GM04503 (cell line): ENCODE data around the gene MRPL12.

Experiments
- DNase-seq: peaks from one replicate; pipeline ENCODE4 v3.0.0-alpha.2; 2012; ENCODE audit warnings: low read depth

MRPL12 gene

GRCh38 chr17:81682565-81683207, 20.5 kb upstream of the MRPL12 start:
- no peak for DNase-seq

GRCh38 chr17:81683208-81683583, 20.0 kb upstream of the MRPL12 start:
- DNase-seq: no peak

- peak; percentile 94 for DNase-seq
Measured at GRCh38 chr17:81683584-81684441, 19.4 kb upstream of the MRPL12 start, which contains the start of the genes ARL16 and HGS. ARL16 (minus strand) TSS chr17:81683797; CDS start chr17:81683753, 44 bp downstream. HGS (plus strand) TSS chr17:81684011; CDS start chr17:81684067, 56 bp downstream.

- peak; percentile 48 for DNase-seq
Measured at GRCh38 chr17:81684442-81684911, 18.7 kb upstream of the MRPL12 start.

GRCh38 chr17:81685108-81685507, 18.1 kb upstream of the MRPL12 start:
- DNase-seq: no peak

GRCh38 chr17:81686614-81687013, 16.6 kb upstream of the MRPL12 start:
- no peak for DNase-seq

GRCh38 chr17:81687770-81688541, 15.2 kb upstream of the MRPL12 start:
- DNase-seq: no peak

GRCh38 chr17:81688616-81689015, 14.6 kb upstream of the MRPL12 start:
- no peak for DNase-seq

GRCh38 chr17:81690066-81690465, 13.1 kb upstream of the MRPL12 start:
- no peak for DNase-seq

GRCh38 chr17:81690549-81690948, 12.6 kb upstream of the MRPL12 start:
- no peak for DNase-seq

- DNase-seq: no peak
Measured at GRCh38 chr17:81691196-81691595, 12.0 kb upstream of the MRPL12 start.

GRCh38 chr17:81691608-81692007, 11.6 kb upstream of the MRPL12 start:
- no peak for DNase-seq

GRCh38 chr17:81693509-81694210, 9.5 kb upstream of the MRPL12 start:
- no peak for DNase-seq

GRCh38 chr17:81694810-81695209, 8.4 kb upstream of the MRPL12 start:
- DNase-seq: no peak

- DNase-seq: no peak
Measured at GRCh38 chr17:81695211-81695610, 8.0 kb upstream of the MRPL12 start.

GRCh38 chr17:81695801-81696200, 7.4 kb upstream of the MRPL12 start:
- no peak for DNase-seq

- no peak for DNase-seq
Measured at GRCh38 chr17:81696218-81696941, 6.8 kb upstream of the MRPL12 start.

- DNase-seq: no peak
Measured at GRCh38 chr17:81697261-81698044, 5.7 kb upstream of the MRPL12 start.

GRCh38 chr17:81700353-81701287, 2.5 kb upstream of the MRPL12 start:
- DNase-seq: no peak
